Measurements from ENCODE around the gene CCDC71. TPM values are rescaled to one million over a fixed set of nuclear protein-coding genes. Genes with fewer than 3 reads are reported as not detected.

The CCDC71 gene
- total RNA-seq, 4 donors from 2014 or later, result 19.9 to 25.6 (median 23.7) TPM

- Histone ChIP-seq H3K27me3 (no peaks in the 10 kb centered on the region), H3K4me1 (peaks cover 45 to 64% (median 57%) of the 10 kb centered on the region in 4 donors), H3K9me3 (no peaks in the 10 kb centered on the region), H3K36me3 (peaks cover 5 to 22% (median 18%) of the 10 kb centered on the region in 4 donors), H3K4me3 (peak overlapping the region; percentile 68 to 86 (median 78)), H3K27ac (replicated peaks in 1 of 4) (peak overlapping the region; percentile 84 to 93 (median 90))
- no peak for DNase-seq (ENCODE audit: extremely low spot score)
- intact Hi-C loops (cut with DNase I), result loop anchor here (2.0 to 5.0 kb wide), 3 partner anchors 106 to 277 kb away; partner anchors contain the start of genes C3orf62 and USP4
- 7% methylated on average over 1 of the region's 1 CpG for WGBS
- TF ChIP-seq CTCF (IDR thresholded peaks at IDR 0.05) (no peak), POLR2AphosphoS5 (IDR thresholded peaks at IDR 0.05) (no peak), EP300 (IDR thresholded peaks at IDR 0.05) (no peak), POLR2A (IDR thresholded peaks at IDR 0.05; ENCODE audit: low read depth) (no peak)
Observed at GRCh38 chr3:49170744-49171118, 4.6 kb upstream of the CCDC71 start.

- TF ChIP-seq CTCF (IDR thresholded peaks at IDR 0.05), result no peak
- H3K36me3 ChIP-seq, result peaks cover 13 to 28% (median 23%) of the 10 kb centered on the region in 4 donors
- H3K4me1 ChIP-seq, result peaks cover 22 to 49% (median 41%) of the 10 kb centered on the region in 4 donors
- no peak for DNase-seq (ENCODE audit: extremely low spot score)
- no peaks in the 10 kb centered on the region for H3K27me3 ChIP-seq
- intact Hi-C loops (cut with DNase I), result no loop called here
- H3K4me3 ChIP-seq, result peak overlapping the region; percentile 88 to 99 (median 94)
- WGBS, result 90% methylated on average over 3 of the region's 6 CpGs
- no peaks in the 10 kb centered on the region for H3K9me3 ChIP-seq
- peak overlapping the region; percentile 89 to 95 (median 94) for H3K27ac ChIP-seq (replicated peaks in 1 of 4)
Observed at GRCh38 chr3:49166752-49167556, 823 bp upstream of the CCDC71 start.

GRCh38 chr3:49164983-49165720 is 979 bp downstream of the CCDC71 start:
- WGBS, result 67% methylated on average over 1 of the region's 6 CpGs
- DNase-seq (ENCODE audit: extremely low spot score), result no peak
- peaks cover 13 to 36% (median 30%) of the 10 kb centered on the region in 4 donors for H3K36me3 ChIP-seq
- TF ChIP-seq POLR2AphosphoS5 (IDR thresholded peaks at IDR 0.05) (no peak), EP300 (IDR thresholded peaks at IDR 0.05) (no peak), CTCF (IDR thresholded peaks at IDR 0.05) (no peak)
- peak overlapping the region; percentile 89 to 95 (median 94) for H3K27ac ChIP-seq (replicated peaks in 1 of 4)
- H3K27me3 ChIP-seq, result no peaks in the 10 kb centered on the region
- H3K4me3 ChIP-seq, result peak overlapping the region; percentile 88 to 99 (median 94)
- no peaks in the 10 kb centered on the region for H3K9me3 ChIP-seq
- H3K4me1 ChIP-seq, result peaks cover 18 to 38% (median 31%) of the 10 kb centered on the region in 4 donors
- intact Hi-C loops (cut with DNase I), result no loop called here

GRCh38 chr3:49163609-49164008 is 2.5 kb downstream of the CCDC71 start:
- Histone ChIP-seq H3K27ac (replicated peaks in 1 of 4) (no peak overlapping the region), H3K4me1 (peaks cover 18 to 35% (median 30%) of the 10 kb centered on the region in 4 donors), H3K9me3 (no peaks in the 10 kb centered on the region), H3K36me3 (peaks cover 13 to 36% (median 30%) of the 10 kb centered on the region in 4 donors), H3K27me3 (no peaks in the 10 kb centered on the region), H3K4me3 (no peak overlapping the region)
- TF ChIP-seq POLR2AphosphoS5 (IDR thresholded peaks at IDR 0.05) (no peak), EP300 (IDR thresholded peaks at IDR 0.05) (no peak), POLR2A (IDR thresholded peaks at IDR 0.05; ENCODE audit: low read depth) (no peak), CTCF (IDR thresholded peaks at IDR 0.05) (no peak)
- WGBS, result 91% methylated on average over 7 of the region's 8 CpGs
- intact Hi-C loops (cut with DNase I), result no loop called here
- DNase-seq (ENCODE audit: extremely low spot score), result no peak
